Measurements from ENCODE around the gene AKT1.

The AKT1 gene

DNA sequence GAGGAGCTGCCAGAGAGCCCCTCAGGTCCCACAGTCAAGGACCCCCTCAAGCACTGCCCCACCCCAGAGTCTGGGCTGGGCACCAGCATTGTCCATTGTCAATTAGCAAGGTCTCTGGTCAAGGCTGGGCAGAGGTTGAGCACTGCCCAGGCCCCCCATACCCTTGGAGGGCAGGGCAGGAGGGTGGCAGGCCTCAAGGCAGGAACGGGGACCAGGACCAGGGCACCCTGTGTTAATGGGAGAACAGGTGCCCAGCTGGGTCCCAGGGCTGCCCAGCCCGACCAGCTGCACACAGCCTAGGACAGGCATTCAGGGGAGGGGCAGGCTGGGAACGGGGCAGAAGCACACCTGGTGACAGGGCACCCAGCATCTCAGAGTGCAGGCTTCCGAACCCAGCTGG is 24.2 kb downstream of the AKT1 start:
- no peak for DNase-seq

DNA sequence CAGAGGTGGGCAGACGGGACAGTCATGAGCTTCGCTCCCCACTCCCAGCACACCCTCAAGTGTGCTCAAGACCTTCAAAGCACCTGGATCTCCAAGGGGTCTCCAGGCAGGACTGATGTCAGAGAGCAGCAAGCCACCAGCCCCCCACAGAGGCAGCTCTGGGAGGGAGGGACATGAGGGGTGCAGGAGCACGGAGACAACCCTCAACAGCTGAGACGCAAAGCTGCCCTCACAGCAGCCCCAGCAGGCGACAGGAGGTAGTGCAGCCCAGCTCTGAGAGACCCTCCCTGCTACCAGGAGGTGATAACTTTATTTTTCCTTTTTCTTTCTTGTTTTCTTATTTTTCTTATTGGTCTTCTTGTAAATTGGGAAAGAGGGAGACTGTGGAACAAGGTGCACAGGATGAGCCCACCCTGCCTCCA is 24.7 kb downstream of the AKT1 start:
- DNase-seq: no peak

DNA sequence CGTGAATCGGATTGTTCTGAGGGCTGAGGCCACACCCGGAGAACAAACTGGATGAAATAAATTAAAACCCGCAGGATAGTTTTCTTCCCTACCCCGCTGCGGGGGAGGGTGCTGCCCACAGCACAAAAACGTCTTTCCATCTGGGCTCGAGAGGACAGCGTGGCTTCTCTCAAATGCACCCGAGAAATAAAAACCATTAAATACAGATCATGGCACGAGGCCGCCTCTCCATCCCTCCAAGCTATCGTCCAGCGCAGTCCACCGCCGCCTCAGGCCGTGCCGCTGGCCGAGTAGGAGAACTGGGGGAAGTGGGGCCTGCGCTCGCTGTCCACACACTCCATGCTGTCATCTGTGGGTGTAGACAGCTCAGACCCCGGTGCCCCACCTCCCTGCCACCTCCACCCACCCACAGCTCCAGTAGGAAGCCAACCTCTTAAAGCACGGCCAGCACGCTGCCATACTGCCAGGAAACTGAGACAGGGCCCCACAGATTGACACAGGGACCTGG is 25.4 kb downstream of the AKT1 start:
- DNase-seq: no peak

GRCh38 chr14:104769324-104770071 is 26.1 kb downstream of the AKT1 start:
- no peak for DNase-seq

DNA sequence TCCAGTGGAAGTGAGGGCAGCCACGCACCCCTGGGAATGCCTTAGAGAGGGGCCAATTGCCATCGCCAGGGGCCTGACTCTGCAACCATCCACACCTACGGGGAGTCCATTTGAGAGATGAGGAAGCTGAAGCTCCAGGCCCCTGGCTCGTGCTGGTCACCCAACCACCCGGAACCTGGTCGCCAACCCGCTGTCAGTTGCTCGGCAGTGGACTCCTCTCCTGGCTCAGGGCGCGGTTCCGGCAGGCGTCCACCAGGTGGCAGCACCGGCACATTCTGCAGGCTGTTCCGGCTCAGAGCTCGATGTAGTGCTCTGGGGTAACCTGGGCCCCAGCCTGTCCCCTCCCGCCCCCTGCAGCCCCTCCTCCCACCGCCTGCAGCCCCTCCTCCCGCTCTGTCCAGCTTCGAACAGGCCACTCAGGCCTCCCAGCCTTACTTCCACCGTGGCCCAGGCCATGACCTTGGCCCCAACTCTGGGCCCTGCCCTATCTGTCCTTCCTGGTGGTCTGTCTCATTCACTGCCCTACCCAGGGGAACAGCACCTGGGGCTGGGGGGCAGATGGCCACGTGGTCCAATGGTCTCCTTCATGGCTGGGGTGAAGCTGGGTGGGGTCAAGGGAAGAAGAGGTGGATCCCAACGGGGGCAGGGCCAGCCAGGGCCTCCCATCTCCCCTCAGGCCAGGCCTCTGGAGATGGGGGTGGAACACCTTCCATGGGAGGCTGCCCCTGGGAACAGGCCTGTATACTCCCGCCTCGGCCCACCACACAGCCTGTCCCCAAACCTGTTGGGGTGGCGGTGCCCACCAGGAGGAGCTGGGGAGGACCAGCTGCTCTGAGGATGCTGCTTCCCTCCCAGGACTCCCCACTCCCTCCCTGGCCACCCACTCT is 26.9 kb downstream of the AKT1 start:
- peak; percentile 94 for DNase-seq

DNA sequence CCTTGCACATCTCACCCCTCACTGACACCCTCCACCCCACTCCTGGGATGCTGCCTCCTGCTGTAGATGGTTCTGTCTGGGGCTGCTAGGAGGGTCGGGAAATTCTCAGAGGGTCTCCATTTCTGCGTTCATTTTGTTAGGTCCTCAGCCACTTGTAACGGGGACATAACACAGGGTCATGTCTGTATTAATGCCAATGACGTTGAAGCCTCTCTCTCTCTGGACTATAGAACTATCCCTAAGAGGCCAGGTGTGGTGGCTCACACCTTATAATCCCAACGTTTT is 28.0 kb downstream of the AKT1 start:
- DNase-seq: no peak

GRCh38 chr14:104766863-104767633 is 28.5 kb downstream of the AKT1 start:
- DNase-seq: no peak

- DNase-seq: no peak
Measured at GRCh38 chr14:104766256-104766862, 29.2 kb downstream of the AKT1 start.

DNA sequence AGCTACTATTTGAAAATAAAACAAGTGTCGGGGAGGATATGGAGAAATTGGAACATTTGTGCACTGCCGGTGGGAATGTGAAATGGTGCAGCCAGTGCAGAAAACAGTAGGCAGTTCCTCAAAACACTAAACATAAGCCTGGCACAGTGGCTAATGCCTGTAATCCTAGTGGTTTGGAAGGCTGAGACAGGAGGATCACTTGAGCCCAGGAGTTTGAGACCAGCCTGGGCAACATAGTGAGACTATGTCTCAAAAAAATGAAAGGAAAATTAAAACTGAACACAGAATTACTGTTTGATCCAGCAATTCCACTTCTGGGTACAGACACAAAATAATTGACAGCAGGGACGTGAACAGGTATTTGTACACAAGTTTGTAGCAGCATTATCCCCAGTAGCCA is 30.0 kb downstream of the AKT1 start:
- DNase-seq: no peak

- no peak for DNase-seq
Measured at GRCh38 chr14:104758981-104759969, 36.3 kb downstream of the AKT1 start.

- no peak for DNase-seq
Measured at GRCh38 chr14:104757681-104758392, 37.7 kb downstream of the AKT1 start.

GRCh38 chr14:104757238-104757585 is 38.3 kb downstream of the AKT1 start:
- DNase-seq: no peak

- no peak for DNase-seq
Measured at GRCh38 chr14:104756477-104757237, 38.9 kb downstream of the AKT1 start.

DNA sequence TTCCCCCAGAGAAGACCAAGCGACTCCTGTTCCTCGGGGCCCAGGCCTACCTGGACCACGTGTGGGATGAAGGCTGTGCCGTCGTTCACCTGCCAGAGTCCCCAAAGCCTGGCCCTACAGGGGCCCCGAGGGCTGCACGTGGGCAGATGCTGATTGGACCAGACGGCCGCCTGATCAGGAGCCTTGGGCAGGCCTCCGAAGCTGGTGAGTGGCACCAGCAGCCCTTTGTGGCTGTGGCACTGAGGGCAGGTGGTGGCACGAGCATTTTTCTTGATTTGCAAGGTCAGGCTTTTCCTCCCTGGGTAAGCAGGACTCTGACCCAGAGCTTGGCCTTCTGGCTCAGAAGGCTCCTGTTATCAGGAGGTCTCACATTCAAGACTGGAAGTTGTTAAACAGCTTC is 39.9 kb downstream of the AKT1 start:
- DNase-seq: no peak

DNA sequence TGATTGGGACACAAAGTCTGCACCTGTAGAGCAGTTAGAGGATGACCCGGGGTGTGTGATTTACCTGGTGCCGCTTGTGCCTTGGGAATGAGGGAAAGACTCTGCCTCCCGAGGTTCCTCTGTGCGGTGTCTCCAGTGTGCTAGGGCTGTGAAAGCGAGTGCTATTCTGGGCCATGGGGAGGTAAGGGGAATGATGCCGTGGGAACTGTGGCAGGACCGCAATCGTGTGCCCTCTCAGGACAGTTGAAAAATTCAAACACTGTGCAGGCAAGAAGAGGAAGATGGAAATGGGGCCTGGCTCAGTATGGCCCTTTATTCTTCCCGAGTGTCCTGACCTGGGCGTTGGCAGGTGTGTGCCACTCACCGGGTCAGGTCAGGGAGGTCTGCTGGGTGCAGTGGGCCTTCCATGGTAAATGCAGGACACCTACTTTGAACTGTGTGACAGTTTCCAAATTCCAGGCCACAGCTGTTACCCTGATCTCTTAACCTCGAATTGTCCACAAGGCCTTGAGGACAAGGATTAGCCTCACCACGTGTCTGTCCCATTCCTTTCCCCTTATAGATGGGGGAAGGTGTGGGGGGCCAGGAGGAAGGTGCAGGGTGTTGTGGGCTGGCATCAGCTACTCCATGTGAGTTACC is 41.2 kb downstream of the AKT1 start:
- DNase-seq: no peak

DNA sequence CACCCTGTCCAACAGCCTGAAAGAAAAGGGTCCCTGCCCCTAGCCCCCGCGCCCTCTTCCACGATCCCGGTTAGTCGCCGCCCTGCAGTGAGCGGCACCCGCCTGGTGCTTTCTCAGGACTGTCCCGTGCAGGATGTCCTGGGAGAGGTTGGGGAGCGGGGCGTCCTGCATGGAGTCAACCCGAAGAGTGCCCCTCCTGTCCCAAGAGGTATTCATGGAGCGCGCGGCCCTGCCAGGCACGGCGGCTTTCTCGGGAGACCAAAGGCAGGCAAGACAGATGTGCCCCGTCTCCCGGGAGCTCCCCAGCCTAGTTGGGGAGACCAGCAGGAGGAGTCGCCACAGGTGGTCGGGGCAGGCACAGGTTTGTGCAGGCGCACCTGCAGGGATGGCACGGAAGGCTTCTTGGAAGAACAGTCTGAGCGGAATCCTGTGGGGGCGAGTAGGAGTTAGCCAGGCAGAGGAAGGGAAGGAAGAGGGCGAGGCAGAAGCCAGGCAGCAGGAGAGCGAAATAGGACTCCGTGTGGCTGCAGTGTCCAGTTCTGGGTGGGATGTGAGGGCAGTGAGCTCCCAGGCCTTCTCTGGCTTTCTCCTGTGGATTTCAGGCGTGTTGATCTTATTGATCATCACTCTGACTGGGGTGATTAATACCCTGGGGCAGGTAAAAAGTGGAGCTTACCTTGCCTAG is 41.9 kb downstream of the AKT1 start:
- DNase-seq: no peak

DNA sequence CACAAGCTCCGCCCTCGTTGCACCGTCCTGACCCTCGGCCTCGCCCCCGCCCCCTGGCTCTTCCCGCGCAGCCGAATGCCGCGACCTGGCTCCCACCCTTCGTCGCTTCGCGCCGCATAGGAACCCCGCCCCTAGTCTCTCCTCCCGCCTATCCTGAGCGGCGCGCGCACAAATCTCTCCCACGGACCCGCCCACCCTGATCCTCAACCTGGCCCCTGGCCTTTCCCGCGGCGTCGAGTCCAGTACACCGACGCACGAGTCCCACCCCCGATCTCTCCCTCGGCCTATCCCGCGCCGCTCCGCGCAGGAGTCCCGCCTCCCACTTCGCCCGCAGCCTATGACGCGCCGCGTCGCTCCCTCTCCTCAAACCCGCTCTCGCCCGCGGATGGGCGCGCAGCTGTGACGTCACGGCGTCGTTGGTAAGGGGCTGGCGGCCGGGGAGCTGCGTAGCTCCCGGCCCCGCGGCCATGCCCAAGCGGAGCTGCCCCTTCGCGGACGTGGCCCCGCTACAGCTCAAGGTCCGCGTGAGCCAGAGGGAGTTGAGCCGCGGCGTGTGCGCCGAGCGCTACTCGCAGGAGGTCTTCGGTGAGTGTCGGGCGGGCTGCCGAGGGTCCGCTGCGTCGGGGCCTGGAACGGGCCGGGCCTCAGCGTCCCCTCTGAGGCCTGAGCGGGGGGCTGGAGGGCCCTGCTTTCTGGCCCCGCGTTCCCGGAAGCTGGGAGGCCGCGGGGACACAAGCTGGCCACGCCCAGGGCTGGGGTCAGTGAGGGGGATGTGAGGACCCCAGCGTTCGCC is 42.6 kb downstream of the AKT1 start, which contains the start of gene SIVA1:
Gene SIVA1 (plus strand): TSS at position 413 of the 793 bp plus-strand sequence. CDS start 55 bp downstream, at position 468.
- peak; percentile 100 for DNase-seq

DNA sequence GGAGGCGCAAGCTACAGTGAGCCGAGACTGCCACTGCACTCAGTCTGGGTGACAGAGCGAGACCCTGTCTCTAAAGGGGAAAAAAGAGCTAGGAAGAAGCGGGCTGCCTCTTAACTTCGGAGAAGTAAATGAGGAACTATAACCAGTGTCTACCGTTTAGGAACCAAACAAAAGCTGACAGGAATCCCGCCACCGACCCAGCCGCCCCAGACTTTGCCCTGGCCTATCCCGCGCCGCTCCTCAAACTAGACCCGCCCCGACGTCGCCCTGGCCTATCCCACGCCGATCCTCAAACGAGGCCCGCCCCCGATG is 43.2 kb downstream of the AKT1 start:
- no peak for DNase-seq
